GM23248 (cell line): ENCODE measurements around the gene H3-3A. TPM values are rescaled to one million over a fixed set of nuclear protein-coding genes. Genes with fewer than 3 reads are reported as not detected.

Experiments used
- DNase-seq: peaks from one replicate; pipeline ENCODE4 v3.0.0-alpha.2; 2015
- H2AFZ ChIP-seq: fragments of 200-600 bp; sonication (generic); 2 replicates; pipeline ENCODE4 v1.6.1; 2016; ENCODE audit warnings: antibody characterized with exemption
- H3F3A ChIP-seq: fragments of 200-600 bp; sonication (generic); 2 replicates; pipeline ENCODE4 v1.6.1; 2016; ENCODE audit warnings: mild to moderate bottlenecking, antibody characterized with exemption, mixed run types; ENCODE audit not compliant: insufficient read depth
- H3K27ac ChIP-seq: fragments of 200-600 bp; sonication (generic); 2 replicates; pipeline ENCODE4 v1.5.1; 2016; ENCODE audit warnings: mild to moderate bottlenecking
- H3K27me3 ChIP-seq: fragments of 200-600 bp; sonication (generic); replicated peaks from 2 replicates; pipeline ENCODE4 v1.6.1; 2016; ENCODE audit warnings: mild to moderate bottlenecking; ENCODE audit not compliant: insufficient read depth
- H3K36me3 ChIP-seq: fragments of 200-600 bp; sonication (generic); 2 replicates; pipeline ENCODE4 v1.6.1; 2016; ENCODE audit warnings: low read depth, mild to moderate bottlenecking
- H3K4me1 ChIP-seq: fragments of 200-600 bp; sonication (generic); 2 replicates; pipeline ENCODE4 v1.6.1; 2016; ENCODE audit warnings: mild to moderate bottlenecking; ENCODE audit not compliant: insufficient read depth
- H3K4me2 ChIP-seq: fragments of 200-600 bp; sonication (generic); one replicate; pipeline ENCODE4 v1.6.1; 2016; ENCODE audit warnings: mild to moderate bottlenecking; ENCODE audit not compliant: unreplicated experiment
- H3K4me3 ChIP-seq: fragments of 200-600 bp; sonication (generic); 2 replicates; pipeline ENCODE4 v1.5.1; 2016; ENCODE audit warnings: mild to moderate bottlenecking
- H3K79me2 ChIP-seq: fragments of 200-600 bp; sonication (generic); 2 replicates; pipeline ENCODE4 v1.6.1; 2016; ENCODE audit warnings: mild to moderate bottlenecking; ENCODE audit not compliant: insufficient read depth
- H3K9ac ChIP-seq: fragments of 200-600 bp; sonication (generic); 2 replicates; pipeline ENCODE4 v1.6.1; 2016; ENCODE audit warnings: mild to moderate bottlenecking
- H3K9me2 ChIP-seq: fragments of 200-600 bp; sonication (generic); 2 replicates; pipeline ENCODE4 v1.6.1; 2016; ENCODE audit warnings: mixed run types, mild to moderate bottlenecking, moderate library complexity; ENCODE audit not compliant: insufficient read depth
- H3K9me3 ChIP-seq: fragments of 200-600 bp; sonication (generic); one replicate; pipeline ENCODE4 v1.6.1; 2017; ENCODE audit warnings: low read depth
- H4K20me1 ChIP-seq: fragments of 200-600 bp; sonication (generic); 2 replicates; pipeline ENCODE4 v1.6.0; 2016; ENCODE audit not compliant: insufficient read depth
- EZH2 ChIP-seq: fragments of 200-600 bp; sonication (generic); IDR thresholded peaks from 2 replicates; pipeline ENCODE4 v1.6.1; 2018; ENCODE audit warnings: antibody characterized with exemption, mild to moderate bottlenecking; ENCODE audit not compliant: insufficient read depth, poor library complexity, severe bottlenecking
- EZH2phosphoT487 ChIP-seq: fragments of 200-600 bp; sonication (generic); IDR thresholded peaks from 2 replicates; pipeline ENCODE4 v1.6.1; 2018; ENCODE audit warnings: antibody characterized with exemption, moderate library complexity, mild to moderate bottlenecking, low read depth; ENCODE audit not compliant: insufficient read depth
- WGBS, 2 experiments: methylation state at CpG; one replicate each; pipeline ENCODE4 v1.1.6; 2015 to 2017; ENCODE audit warnings: low lambda C conversion rate in 2 of 2, low coverage in 1 of 2; ENCODE audit errors: missing lambda C conversion rate in 2 of 2; 5-methylcytosine and 5-hydroxymethylcytosine counted together
- in situ Hi-C: fragments of 300-500 bp; cut with MboI; formaldehyde crosslinking; loops from 2 replicates; pipeline ENCODE4 v1.15.0; 2020
- polyA plus RNA-seq: library from polyadenylated mRNA; unstranded; fragments of >200 nt; fragmentation: Nextera tagmentation; extraction: Ambion mirVana; gene quantifications from 2 replicates; pipeline ENCODE4 v1.2.1, GENCODE V29; 2016
- total RNA-seq: library from RNA; depleted of rRNA; stranded (reverse); fragments of >200 nt; shearing (Covaris generic); gene quantifications from 2 replicates; pipeline ENCODE4 v1.2.3, GENCODE V29; 2014

Gene H3-3A
- total and polyA plus RNA-seq, 2 experiments from 2014 or later: 212 to 264 TPM

GRCh38 chr1:226092965-226093364 is 30.4 kb downstream of the H3-3A start:
- no peaks in the 10 kb centered on the region for H3K9me2 ChIP-seq
- 52 to 54% methylated on average over 3 of the region's 3 CpGs for WGBS, 2 experiments
- no peaks in the 10 kb centered on the region for H3K27me3 ChIP-seq
- H2AFZ ChIP-seq: no peak overlapping the region
- no peaks in the 10 kb centered on the region for H4K20me1 ChIP-seq
- H3K27ac ChIP-seq: no peak overlapping the region
- H3K79me2 ChIP-seq: no peaks in the 10 kb centered on the region
- H3K36me3 ChIP-seq: no peaks in the 10 kb centered on the region
- H3F3A ChIP-seq: peaks cover 10% of the 10 kb centered on the region; the same call in 1 of the 2 replicates
- in situ Hi-C loops: no loop called here
- no peak overlapping the region for H3K9ac ChIP-seq
- H3K9me3 ChIP-seq: no peaks in the 10 kb centered on the region
- DNase-seq: peak; percentile 63
- H3K4me3 ChIP-seq: no peak overlapping the region
- H3K4me1 ChIP-seq: peaks cover 6% of the 10 kb centered on the region
- no peak overlapping the region for H3K4me2 ChIP-seq
- TF ChIP-seq EZH2phosphoT487 (no peak), EZH2 (no peak)

GRCh38 chr1:226093621-226094020 is 31.1 kb downstream of the H3-3A start:
- Histone ChIP-seq H4K20me1 (no peaks in the 10 kb centered on the region), H3K4me3 (no peak overlapping the region), H3K4me2 (no peak overlapping the region), H3K36me3 (no peaks in the 10 kb centered on the region), H3K9me3 (no peaks in the 10 kb centered on the region), H3K9ac (no peak overlapping the region), H3K27ac (no peak overlapping the region), H3K79me2 (no peaks in the 10 kb centered on the region), H3K4me1 (peaks cover 11% of the 10 kb centered on the region), H3F3A (peaks cover 10% of the 10 kb centered on the region; the same call in 1 of the 2 replicates), H2AFZ (no peak overlapping the region), H3K9me2 (no peaks in the 10 kb centered on the region), H3K27me3 (no peaks in the 10 kb centered on the region)
- 93 to 96% methylated on average over 2 of the region's 2 CpGs for WGBS, 2 experiments
- in situ Hi-C loops: no loop called here
- no peak for DNase-seq
- no peak for TF ChIP-seq EZH2
- TF ChIP-seq EZH2phosphoT487: no peak

GRCh38 chr1:226094451-226094850 is 31.9 kb downstream of the H3-3A start:
- no peak for DNase-seq
- no peak for TF ChIP-seq EZH2phosphoT487
- TF ChIP-seq EZH2: no peak
- in situ Hi-C loops: no loop called here

GRCh38 chr1:226095286-226095685 is 32.8 kb downstream of the H3-3A start:
- WGBS, 2 experiments: 70 to 88% methylated on average over 2 of the region's 2 CpGs
- TF ChIP-seq EZH2 (no peak), EZH2phosphoT487 (no peak)
- in situ Hi-C loops: no loop called here
- Histone ChIP-seq H3K79me2 (no peaks in the 10 kb centered on the region), H3K27ac (no peak overlapping the region), H3K4me1 (peaks cover 11% of the 10 kb centered on the region), H3K9me3 (no peaks in the 10 kb centered on the region), H3K4me3 (no peak overlapping the region), H3K9me2 (no peaks in the 10 kb centered on the region), H2AFZ (no peak overlapping the region), H4K20me1 (no peaks in the 10 kb centered on the region), H3F3A (peaks cover 10% of the 10 kb centered on the region; the same call in 1 of the 2 replicates), H3K27me3 (no peaks in the 10 kb centered on the region), H3K36me3 (no peaks in the 10 kb centered on the region), H3K9ac (no peak overlapping the region), H3K4me2 (no peak overlapping the region)
- no peak for DNase-seq

More at GRCh38 chr1:226094451-226094850, 31.9 kb downstream of the H3-3A start:
- H3K79me2 ChIP-seq: no peaks in the 10 kb centered on the region
- H3K9me3 ChIP-seq: no peaks in the 10 kb centered on the region
- no peak overlapping the region for H3K9ac ChIP-seq
- no peak overlapping the region for H3K27ac ChIP-seq
- H4K20me1 ChIP-seq: no peaks in the 10 kb centered on the region
- no peak overlapping the region for H3K4me2 ChIP-seq
- no peaks in the 10 kb centered on the region for H3K36me3 ChIP-seq
- no peaks in the 10 kb centered on the region for H3K9me2 ChIP-seq
- WGBS, 2 experiments: 33 to 53% methylated on average over 1 of the region's 1 CpG
- no peaks in the 10 kb centered on the region for H3K27me3 ChIP-seq
- peaks cover 11% of the 10 kb centered on the region for H3K4me1 ChIP-seq
- H2AFZ ChIP-seq: no peak overlapping the region
- peaks cover 10% of the 10 kb centered on the region; the same call in 1 of the 2 replicates for H3F3A ChIP-seq
- H3K4me3 ChIP-seq: no peak overlapping the region
